NOMO-1 treated with dmso at 0.1 percent for 144 hours (cell line): ENCODE data around the gene FBXO24.
"Not testable (repeated sequence)": the region's sequence is repeated elsewhere in the genome, so short reads cannot be mapped to it uniquely, and the experiment has no call there.

Source experiments
- DNase-seq: peaks from one replicate; lab custom pipeline; 2025; ENCODE audit not compliant: unreplicated experiment; lab: John Stamatoyannopoulos, UW

FBXO24 gene, protein sequence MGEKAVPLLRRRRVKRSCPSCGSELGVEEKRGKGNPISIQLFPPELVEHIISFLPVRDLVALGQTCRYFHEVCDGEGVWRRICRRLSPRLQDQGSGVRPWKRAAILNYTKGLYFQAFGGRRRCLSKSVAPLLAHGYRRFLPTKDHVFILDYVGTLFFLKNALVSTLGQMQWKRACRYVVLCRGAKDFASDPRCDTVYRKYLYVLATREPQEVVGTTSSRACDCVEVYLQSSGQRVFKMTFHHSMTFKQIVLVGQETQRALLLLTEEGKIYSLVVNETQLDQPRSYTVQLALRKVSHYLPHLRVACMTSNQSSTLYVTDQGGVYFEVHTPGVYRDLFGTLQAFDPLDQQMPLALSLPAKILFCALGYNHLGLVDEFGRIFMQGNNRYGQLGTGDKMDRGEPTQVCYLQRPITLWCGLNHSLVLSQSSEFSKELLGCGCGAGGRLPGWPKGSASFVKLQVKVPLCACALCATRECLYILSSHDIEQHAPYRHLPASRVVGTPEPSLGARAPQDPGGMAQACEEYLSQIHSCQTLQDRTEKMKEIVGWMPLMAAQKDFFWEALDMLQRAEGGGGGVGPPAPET

GRCh38 chr7:100586266-100587025 is at the start of gene FBXO24:
Gene FBXO24 (plus strand): TSS chr7:100586328. CDS start chr7:100586626, 298 bp downstream.
- DNase-seq: peak; percentile 100

DNA sequence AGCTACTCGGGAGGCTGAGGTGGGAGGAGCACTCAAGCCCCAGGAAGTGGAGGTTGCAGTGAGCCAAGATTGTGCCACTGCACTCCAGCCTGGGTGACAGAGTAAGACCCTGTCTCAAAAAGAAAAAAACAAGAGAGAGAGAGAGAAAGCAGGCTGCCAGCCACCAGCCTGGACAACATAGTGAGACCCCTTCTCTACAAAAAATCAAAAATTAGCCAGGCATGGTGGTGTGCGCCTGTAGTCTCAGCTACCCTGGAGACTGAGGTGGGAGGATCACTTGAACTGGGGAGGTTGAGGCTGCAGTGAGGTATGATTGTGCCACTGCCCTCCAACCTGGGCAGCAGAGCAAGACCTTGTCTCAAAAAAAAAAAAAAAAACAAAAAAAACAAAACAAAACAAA is 49.4 kb upstream of the FBXO24 start:
- DNase-seq: not testable (repeated sequence)

DNA sequence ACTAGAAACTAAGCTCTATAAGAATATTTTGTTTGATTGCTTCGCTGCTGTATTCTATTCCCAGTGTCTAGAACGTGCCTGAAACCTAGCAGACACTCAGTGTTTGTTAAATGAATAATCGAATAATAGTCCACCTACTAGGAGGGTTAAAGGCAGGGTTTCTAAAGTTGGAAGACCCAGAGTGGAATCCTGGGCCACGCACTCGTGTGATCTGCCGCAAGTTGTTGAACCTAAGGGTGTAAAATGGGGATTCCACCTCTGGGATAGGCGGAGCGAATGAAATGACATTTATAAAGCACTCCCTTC is 47.8 kb upstream of the FBXO24 start:
- DNase-seq: no peak

- peak; percentile 100 for DNase-seq
Measured at GRCh38 chr7:100538654-100539435, 47.3 kb upstream of the FBXO24 start, which contains the start of gene AGFG2. Gene AGFG2 (plus strand): TSS chr7:100539203. CDS start chr7:100539347, 144 bp downstream.

DNA sequence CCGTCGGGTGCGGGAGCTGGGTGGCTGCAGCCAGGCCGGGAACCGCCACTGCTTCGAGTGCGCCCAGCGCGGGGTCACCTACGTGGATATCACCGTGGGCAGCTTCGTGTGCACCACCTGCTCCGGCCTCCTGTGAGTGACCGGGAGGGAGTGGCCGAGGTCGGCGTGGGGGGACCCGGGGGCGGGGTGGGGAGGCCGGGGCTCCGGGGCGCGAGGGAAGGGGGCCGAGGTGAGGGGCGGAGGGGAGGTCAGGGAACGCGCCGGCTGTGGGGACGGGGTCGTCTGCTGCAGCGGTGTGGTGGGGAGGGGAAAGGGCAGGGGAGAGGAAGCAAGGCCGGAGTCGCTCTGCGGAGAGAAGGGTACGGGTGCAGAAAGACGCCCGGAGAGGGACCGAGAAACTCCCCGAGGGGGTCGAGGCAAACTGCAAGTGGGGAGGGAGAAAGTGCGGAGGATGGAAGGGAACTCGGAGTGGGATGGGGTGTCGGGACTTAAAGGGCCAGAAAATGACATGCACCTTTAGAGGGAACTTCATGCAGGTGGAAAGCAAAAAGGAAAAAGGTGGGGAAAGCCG is 46.6 kb upstream of the FBXO24 start:
- no peak for DNase-seq

DNA sequence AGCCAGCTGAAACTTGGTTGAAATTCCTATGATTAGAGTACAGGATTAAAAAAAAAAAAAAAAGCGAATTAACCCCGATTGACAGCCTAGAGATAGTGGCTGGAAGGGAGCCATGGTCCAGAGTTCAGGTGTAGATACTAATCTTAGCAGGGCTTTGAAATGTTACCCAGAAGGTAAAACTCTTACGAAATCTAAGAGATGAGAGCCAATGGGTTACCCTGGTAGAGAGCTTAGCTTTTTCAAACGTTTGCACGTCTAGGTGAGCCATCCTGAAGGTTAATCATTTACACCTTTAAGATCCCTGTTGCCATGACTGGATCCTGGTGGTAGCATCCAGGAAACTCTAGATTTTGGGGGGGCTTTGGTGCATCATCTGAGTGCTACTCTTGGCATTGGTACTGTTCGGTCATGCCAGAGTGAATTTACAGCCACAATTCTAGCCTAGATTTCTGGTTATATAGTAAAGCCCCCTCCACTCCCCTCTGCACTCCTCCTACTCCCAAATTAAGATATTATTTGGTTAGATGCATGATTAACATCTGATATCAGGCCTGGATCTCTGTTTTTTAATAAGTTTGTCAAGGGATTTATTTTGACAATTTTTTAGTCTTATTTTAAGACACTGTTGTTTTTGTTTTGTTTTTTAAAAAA is 45.9 kb upstream of the FBXO24 start:
- DNase-seq: no peak

- DNase-seq: not testable (repeated sequence)
Measured at GRCh38 chr7:100541309-100541708, 44.8 kb upstream of the FBXO24 start.

DNA sequence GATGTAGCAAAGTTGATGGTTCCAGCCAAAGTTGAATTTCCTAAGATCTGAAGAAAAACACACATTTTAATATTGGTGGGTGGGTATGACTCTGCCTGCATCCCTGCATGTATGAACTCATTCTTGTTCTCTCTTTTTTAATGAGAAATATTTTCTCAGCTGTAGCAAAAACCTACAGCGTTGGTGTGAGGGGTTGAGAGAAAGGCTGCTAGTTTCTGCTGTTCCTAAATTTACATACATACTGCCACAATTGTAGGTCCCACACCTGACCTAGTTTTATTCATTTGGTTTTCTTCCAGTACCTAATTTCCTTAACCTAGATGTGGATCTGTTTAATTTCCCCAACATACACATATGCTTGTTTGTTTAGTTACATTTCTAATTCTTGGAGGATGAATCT is 42.5 kb upstream of the FBXO24 start:
- no peak for DNase-seq

DNA sequence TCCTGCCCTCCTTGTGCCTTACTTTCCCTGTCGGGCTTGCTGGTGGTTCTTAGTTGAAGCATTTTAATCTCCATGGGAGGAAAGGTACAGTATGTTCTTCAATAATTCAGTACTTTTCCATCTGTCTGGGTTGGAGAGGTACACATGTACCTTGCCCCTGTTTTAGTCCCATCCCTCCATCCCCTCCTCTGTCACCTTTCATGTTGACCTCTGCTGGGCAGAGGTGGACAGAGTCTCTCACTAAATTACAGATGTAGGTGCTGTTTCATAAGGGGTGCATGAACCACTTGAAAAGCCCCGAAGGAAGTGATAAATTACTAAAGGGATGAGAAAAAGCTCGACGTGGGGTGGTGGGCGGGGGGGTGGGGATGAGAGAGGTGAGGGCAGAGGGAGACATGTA is 41.7 kb upstream of the FBXO24 start:
- no peak for DNase-seq

GRCh38 chr7:100544967-100545359 is 41.2 kb upstream of the FBXO24 start:
- DNase-seq: no peak

DNA sequence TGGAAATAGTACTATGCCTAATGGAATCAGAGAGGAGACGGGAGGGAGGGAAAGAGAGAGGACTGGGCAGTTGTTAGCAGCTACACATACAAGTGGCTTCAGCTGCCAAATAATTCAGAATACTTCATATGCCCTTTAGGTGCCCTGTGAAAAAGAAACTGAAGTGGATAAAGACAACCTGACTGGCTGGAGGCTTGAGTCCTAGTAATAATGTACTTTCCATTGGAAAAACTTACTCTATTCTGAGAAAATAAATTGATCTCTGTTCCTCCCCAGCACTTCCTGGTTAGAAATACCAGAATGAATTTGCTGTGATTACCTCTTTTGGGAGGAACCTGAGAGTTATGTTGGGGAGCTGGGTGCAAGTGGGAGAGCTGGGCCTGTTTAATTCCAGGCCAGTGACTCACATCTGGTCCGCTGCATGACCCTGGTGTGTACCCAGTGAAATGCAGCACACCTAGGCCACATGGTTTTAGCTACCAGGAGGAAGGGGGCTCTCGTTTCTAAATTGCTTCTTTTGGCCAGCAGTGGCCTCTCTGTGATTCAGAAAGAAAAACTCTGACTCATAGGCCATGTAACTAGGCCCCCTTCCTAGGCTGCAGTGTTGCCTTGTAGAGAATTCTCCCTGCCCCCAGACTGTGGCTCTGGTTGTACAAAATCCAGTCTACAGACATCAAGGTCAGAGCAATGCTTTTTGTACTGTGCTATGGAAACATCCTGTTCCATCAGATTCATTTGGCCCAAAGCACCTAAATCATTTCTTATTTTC is 40.6 kb upstream of the FBXO24 start:
- no peak for DNase-seq

- DNase-seq: no peak
Measured at GRCh38 chr7:100546129-100546925, 39.8 kb upstream of the FBXO24 start.

GRCh38 chr7:100546926-100547800 is 39.0 kb upstream of the FBXO24 start:
- no peak for DNase-seq

DNA sequence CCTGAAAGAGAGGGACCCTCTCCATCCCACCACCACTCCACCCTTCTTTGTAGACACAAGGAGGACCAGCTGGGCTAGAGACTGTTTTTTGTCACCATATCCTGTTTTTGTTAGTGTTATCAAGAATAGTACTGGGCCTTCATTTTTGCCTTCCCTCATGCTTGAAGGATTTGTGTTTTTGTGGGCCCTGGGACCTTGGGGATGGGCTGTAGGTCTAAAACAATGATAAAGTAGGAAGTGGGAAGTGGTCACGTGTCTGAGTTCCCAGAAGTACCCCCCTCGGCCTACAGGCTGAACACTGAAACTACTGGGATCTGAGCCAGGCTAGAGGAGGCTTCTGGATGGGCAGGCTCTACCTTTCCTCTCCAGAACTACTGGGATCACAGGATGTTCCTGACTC is 38.3 kb upstream of the FBXO24 start:
- DNase-seq: no peak

DNA sequence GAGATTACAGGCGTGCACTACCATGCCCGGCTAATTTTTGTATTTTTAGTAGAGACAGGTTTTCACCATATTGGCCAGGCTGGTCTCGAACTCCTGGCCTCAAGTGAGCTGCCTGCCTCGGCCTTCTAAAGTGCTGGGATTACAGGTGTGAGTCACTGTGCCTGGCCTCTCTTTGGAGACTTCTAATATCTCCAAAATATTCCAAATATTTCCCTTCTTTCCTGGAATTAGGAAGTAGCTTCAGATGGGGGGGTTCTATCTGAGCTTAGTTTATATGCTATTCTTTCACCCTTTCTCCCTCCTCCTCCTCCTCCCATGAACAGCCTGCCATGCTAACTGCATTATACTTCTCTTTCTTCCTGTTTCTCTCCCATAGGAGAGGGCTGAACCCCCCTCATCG is 37.7 kb upstream of the FBXO24 start:
- not testable (repeated sequence) for DNase-seq

DNA sequence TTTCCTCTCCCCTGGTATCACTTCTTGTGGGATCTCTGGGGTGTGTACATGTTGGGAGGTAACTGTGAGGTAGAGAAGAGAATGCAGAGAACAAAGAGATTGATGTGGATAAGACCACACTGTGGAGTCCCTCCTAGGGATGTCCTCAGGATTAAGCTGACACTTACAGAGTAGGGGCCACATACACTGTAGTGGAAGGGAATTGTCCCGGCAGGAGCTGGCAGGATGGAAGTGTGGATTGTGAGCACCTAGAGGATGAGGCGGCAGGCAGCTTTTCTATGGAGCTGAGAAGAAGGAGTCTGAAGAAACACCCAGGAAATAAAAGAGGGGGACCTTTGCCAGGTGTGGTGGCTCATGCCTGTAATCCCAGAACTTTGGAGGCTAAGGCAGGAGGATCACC is 33.6 kb upstream of the FBXO24 start:
- DNase-seq: no peak

- DNase-seq: no peak
Measured at GRCh38 chr7:100553032-100553431, 33.1 kb upstream of the FBXO24 start.

DNA sequence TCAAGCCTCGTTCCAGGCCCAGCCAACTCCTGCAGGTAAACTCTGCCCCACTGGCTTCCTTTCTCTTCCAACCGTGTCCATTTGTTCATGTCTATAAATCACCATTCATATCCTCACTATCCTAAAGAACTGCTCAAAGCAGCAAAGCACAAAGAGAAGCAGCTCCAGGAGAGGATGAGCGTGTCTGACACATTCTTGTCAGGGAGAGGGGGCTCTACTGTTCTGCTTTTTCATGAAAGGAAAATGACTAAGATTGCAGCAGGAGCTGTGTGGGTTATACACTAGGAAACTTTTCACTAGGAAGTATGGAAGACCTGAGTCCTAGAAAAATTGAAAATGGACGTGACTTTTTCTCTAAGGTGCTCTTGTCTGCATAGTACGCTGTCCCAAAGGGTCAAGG is 30.4 kb upstream of the FBXO24 start:
- no peak for DNase-seq
